ENCODE measurements around the gene IPO8. TPM values are rescaled to one million over a fixed set of nuclear protein-coding genes. Genes with fewer than 3 reads are reported as not detected.

Gene IPO8
- total RNA-seq, 1 experiment from 2014 or later, result 50.4 TPM

DNA sequence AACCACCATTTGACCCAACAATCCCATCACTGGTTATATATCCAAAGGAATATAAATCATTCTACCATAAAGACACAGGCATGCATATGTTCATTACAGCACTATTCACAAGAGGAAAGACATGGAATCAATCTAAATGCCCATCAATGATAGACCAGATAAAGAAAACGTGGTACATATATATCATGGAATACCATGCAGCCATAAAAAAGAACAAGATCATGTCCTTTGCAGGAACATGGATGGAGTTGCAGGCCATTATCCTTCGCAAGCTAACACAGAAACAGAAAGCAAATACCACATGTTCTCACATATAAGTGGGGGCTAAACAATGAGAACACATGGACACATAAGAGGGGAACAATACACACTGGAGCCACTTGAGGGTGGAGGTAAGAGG is 43.4 kb upstream of the IPO8 start:
- no peaks in the 10 kb centered on the region for H3K9me3 ChIP-seq
- no peaks in the 10 kb centered on the region; the same call in 1 of the 2 replicates for H3K36me3 ChIP-seq (ENCODE audit: control insufficient read depth, insufficient read depth, low read length)
- Mint-ChIP-seq H3K36me3 (ENCODE audit: insufficient read depth, unreplicated experiment) (peaks cover 5% of the 10 kb centered on the region), H3K4me3 (ENCODE audit: unreplicated experiment) (no peak overlapping the region), H3K27ac (ENCODE audit: unreplicated experiment) (no peak overlapping the region), H3K9me3 (ENCODE audit: unreplicated experiment) (no peaks in the 10 kb centered on the region), H3K4me1 (ENCODE audit: low read depth, unreplicated experiment) (no peaks in the 10 kb centered on the region), H3K27me3 (ENCODE audit: insufficient read depth, unreplicated experiment) (no peaks in the 10 kb centered on the region)
- H3K27me3 ChIP-seq (replicated peaks; ENCODE audit: control insufficient read depth, insufficient read depth, low read length), result no peaks in the 10 kb centered on the region
- POLR2A ChIA-PET, result no interaction called here
- no peak for DNase-seq
- no peak overlapping the region for H3K4me3 ChIP-seq (ENCODE audit: low read depth, low read length)
- BruUV-seq (replicated peaks), result no TSS peak
- TF ChIP-seq, protein P1, sequence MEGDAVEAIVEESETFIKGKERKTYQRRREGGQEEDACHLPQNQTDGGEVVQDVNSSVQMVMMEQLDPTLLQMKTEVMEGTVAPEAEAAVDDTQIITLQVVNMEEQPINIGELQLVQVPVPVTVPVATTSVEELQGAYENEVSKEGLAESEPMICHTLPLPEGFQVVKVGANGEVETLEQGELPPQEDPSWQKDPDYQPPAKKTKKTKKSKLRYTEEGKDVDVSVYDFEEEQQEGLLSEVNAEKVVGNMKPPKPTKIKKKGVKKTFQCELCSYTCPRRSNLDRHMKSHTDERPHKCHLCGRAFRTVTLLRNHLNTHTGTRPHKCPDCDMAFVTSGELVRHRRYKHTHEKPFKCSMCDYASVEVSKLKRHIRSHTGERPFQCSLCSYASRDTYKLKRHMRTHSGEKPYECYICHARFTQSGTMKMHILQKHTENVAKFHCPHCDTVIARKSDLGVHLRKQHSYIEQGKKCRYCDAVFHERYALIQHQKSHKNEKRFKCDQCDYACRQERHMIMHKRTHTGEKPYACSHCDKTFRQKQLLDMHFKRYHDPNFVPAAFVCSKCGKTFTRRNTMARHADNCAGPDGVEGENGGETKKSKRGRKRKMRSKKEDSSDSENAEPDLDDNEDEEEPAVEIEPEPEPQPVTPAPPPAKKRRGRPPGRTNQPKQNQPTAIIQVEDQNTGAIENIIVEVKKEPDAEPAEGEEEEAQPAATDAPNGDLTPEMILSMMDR (IDR thresholded peaks at IDR 0.05; ENCODE audit: insufficient read depth in 1 of 2, low read depth in 1 of 2, low read length in 1 of 2, severe bottlenecking in 1 of 2, unreplicated experiment in 1 of 2), result no peak
- H3K4me1 ChIP-seq, result no peaks in the 10 kb centered on the region
- intact Hi-C loops (cut with micrococcal nuclease; ENCODE audit: unreplicated experiment), result no loop called here
- CTCF ChIA-PET, result no interaction called here

DNA sequence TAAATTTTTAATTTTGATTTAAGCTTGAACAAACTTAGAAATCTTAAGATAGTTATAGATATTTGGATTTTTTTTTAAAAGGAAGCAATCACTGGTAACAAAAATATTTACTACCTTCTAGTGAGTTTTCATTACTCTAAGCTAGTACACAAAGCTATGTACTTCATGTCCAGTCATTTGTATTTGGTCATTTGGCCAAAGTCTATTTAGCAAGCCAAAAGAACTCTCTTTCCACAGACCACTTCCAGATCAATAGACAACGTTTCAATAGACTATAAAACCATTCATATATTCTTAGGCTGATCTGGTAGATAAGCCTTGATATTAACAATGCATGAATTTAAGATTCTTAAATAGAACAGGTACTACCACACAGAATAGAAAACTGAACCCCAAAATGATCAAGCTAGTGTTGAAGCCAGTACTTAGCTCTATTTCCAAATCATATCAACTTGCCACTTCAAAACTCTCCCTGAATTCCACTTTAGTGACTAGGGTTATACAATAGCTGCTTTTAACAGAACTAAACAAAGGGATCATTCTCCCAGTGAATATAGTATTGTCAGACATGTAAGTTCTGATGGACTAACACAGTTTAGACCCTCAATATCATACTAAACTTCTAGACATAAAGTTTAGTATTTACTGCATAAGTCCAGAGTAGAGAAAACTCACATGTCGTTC is 37.4 kb upstream of the IPO8 start:
- ChIA-PET POLR2A (no interaction called here), CTCF (no interaction called here)
- Mint-ChIP-seq H3K27me3 (ENCODE audit: insufficient read depth, unreplicated experiment) (no peaks in the 10 kb centered on the region), H3K4me3 (ENCODE audit: unreplicated experiment) (no peak overlapping the region), H3K27ac (ENCODE audit: unreplicated experiment) (no peak overlapping the region), H3K9me3 (ENCODE audit: unreplicated experiment) (no peaks in the 10 kb centered on the region), H3K36me3 (ENCODE audit: insufficient read depth, unreplicated experiment) (peaks cover 14% of the 10 kb centered on the region), H3K4me1 (ENCODE audit: low read depth, unreplicated experiment) (no peaks in the 10 kb centered on the region)
- no peak for DNase-seq
- no TSS peak for BruUV-seq (replicated peaks)
- H3K27me3 ChIP-seq (replicated peaks; ENCODE audit: control insufficient read depth, insufficient read depth, low read length), result no peaks in the 10 kb centered on the region
- H3K36me3 ChIP-seq (ENCODE audit: control insufficient read depth, insufficient read depth, low read length), result no peaks in the 10 kb centered on the region; the same call in 1 of the 2 replicates
- H3K4me1 ChIP-seq, result no peaks in the 10 kb centered on the region
- TF ChIP-seq, protein P1 (IDR thresholded peaks at IDR 0.05; ENCODE audit: insufficient read depth in 1 of 2, low read depth in 1 of 2, low read length in 1 of 2, severe bottlenecking in 1 of 2, unreplicated experiment in 1 of 2), result no peak
- intact Hi-C loops (cut with micrococcal nuclease; ENCODE audit: unreplicated experiment), result no loop called here
- no peaks in the 10 kb centered on the region for H3K9me3 ChIP-seq
- no peak overlapping the region for H3K4me3 ChIP-seq (ENCODE audit: low read depth, low read length)

DNA sequence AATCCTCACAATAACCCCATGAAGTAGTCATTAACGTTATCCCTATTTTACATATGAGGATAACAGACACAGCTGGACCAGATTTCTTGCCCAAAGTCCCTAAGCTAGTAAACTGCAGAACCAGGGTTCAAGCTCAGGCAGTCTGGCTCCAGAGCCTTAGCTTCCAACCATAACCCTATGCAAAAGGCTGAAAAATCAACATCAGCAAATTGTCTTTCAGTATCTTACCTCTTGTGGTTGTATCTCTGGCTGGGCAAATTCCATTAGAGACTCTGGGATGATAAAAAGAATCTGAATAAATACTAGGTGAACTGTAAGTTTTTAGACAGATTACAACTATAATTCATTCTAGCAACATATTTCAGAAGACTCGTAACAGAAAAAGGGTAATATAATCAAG is 34.3 kb upstream of the IPO8 start:
- intact Hi-C loops (cut with micrococcal nuclease; ENCODE audit: unreplicated experiment), result no loop called here
- H3K27ac Mint-ChIP-seq (ENCODE audit: unreplicated experiment), result no peak overlapping the region

More for the DNA sequence above, 34.3 kb upstream of the IPO8 start:
- peaks cover 6% of the 10 kb centered on the region; the same call in 1 of the 2 replicates for H3K4me1 ChIP-seq
- peaks cover 14% of the 10 kb centered on the region for H3K36me3 Mint-ChIP-seq (ENCODE audit: insufficient read depth, unreplicated experiment)
- H3K4me3 Mint-ChIP-seq (ENCODE audit: unreplicated experiment), result no peak overlapping the region
- TF ChIP-seq, protein P1 (IDR thresholded peaks at IDR 0.05; ENCODE audit: insufficient read depth in 1 of 2, low read depth in 1 of 2, low read length in 1 of 2, severe bottlenecking in 1 of 2, unreplicated experiment in 1 of 2), result no peak
- no peaks in the 10 kb centered on the region for H3K27me3 Mint-ChIP-seq (ENCODE audit: insufficient read depth, unreplicated experiment)
- CTCF ChIA-PET, result no interaction called here
- POLR2A ChIA-PET, result interaction anchor here (0.5 kb wide), 1 partner anchor 678 kb away, joined by 3 read pairs; no protein-coding TSS in a partner anchor
- H3K36me3 ChIP-seq (ENCODE audit: control insufficient read depth, insufficient read depth, low read length), result no peaks in the 10 kb centered on the region; the same call in 1 of the 2 replicates
- BruUV-seq (replicated peaks), result no TSS peak
- H3K27me3 ChIP-seq (replicated peaks; ENCODE audit: control insufficient read depth, insufficient read depth, low read length), result no peaks in the 10 kb centered on the region
- no peak for DNase-seq
- H3K4me3 ChIP-seq (ENCODE audit: low read depth, low read length), result no peak overlapping the region
- no peaks in the 10 kb centered on the region for H3K9me3 ChIP-seq
- no peaks in the 10 kb centered on the region for H3K4me1 Mint-ChIP-seq (ENCODE audit: low read depth, unreplicated experiment)
- no peaks in the 10 kb centered on the region for H3K9me3 Mint-ChIP-seq (ENCODE audit: unreplicated experiment)

Data from Caco-2 (cell line).